C4-2B (cell line): ENCODE measurements around the gene CREB5.

ENCODE experiments used
- ZFX ChIP-seq: fragments of 450-650 bp; IDR thresholded peaks from 2 replicates; pipeline ENCODE4 v1.6.1; 2017
- TF ChIP-seq, protein P1 (sequence below): fragments of 450-650 bp; conservative IDR thresholded peaks from 2 replicates; pipeline ENCODE4 v1.5.1; 2017; ENCODE audit warnings: mild to moderate bottlenecking

- TF ChIP-seq, protein P1, sequence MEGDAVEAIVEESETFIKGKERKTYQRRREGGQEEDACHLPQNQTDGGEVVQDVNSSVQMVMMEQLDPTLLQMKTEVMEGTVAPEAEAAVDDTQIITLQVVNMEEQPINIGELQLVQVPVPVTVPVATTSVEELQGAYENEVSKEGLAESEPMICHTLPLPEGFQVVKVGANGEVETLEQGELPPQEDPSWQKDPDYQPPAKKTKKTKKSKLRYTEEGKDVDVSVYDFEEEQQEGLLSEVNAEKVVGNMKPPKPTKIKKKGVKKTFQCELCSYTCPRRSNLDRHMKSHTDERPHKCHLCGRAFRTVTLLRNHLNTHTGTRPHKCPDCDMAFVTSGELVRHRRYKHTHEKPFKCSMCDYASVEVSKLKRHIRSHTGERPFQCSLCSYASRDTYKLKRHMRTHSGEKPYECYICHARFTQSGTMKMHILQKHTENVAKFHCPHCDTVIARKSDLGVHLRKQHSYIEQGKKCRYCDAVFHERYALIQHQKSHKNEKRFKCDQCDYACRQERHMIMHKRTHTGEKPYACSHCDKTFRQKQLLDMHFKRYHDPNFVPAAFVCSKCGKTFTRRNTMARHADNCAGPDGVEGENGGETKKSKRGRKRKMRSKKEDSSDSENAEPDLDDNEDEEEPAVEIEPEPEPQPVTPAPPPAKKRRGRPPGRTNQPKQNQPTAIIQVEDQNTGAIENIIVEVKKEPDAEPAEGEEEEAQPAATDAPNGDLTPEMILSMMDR: no peak
- TF ChIP-seq ZFX: no peak
Measured at GRCh38 chr7:28787106-28787505, 374.8 kb downstream of the CREB5 start.
